A172 (cell line): ENCODE data around the gene CPD. TPM values are rescaled to one million over a fixed set of nuclear protein-coding genes. Genes with fewer than 3 reads are reported as not detected.
"Not testable (repeated sequence)": the region's sequence is repeated elsewhere in the genome, so short reads cannot be mapped to it uniquely, and the experiment has no call there.

Experiments
- DNase-seq: peaks from one replicate; pipeline ENCODE4 v3.0.0-alpha.2; 2015; ENCODE audit warnings: low spot score
- total RNA-seq: library from RNA; depleted of rRNA; stranded (reverse); fragments of >200 nt; shearing (Covaris generic); gene quantifications from 2 replicates; pipeline ENCODE4 v1.2.3, GENCODE V29; 2014

CPD gene
- total RNA-seq, 1 experiment from 2014 or later, result 100 TPM

DNA sequence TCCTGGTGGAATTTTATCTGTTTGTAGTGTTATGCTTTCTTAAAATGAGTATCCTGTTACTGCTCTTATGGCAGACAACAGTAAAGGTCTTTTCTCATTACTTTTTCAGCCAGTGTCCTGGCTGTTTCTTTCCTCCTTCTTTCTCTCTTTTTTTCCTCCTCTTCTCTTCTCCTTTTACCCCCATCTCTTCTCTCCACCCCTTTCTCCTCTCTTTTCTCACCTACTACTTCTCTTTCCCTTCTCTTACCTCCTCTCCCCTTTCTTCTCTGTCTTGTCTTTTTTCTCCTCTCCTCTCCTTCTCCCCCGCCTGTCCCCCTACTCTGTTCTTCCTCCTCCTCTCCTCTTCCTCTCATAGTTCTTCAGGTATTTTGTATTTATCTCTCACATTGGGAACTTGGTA lies 48.9 kb downstream of the CPD start:
- no peak for DNase-seq

GRCh38 chr17:30429155-30429554 lies 50.4 kb downstream of the CPD start:
- no peak for DNase-seq

GRCh38 chr17:30433514-30433913 lies 54.8 kb downstream of the CPD start:
- DNase-seq, result peak; percentile 91

DNA sequence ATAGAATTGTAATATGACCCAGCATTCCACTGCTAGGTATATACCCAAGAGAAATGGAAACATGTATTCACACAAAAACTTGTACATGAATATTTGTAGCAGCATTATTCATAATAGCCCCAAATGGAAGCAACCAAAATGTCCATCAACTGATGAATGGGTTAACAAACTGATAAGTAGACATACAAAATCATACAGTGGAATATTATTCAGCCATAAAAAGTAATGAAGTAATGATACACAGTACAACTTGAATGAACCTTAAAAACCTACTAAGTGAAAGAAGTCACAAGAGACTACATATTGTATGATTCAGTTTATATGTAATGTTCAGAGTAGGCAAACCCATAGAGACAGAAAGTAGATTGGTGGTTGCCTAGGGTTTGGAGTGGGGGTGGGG lies 58.0 kb downstream of the CPD start:
- DNase-seq, result no peak

GRCh38 chr17:30443721-30444120 lies 65.0 kb downstream of the CPD start:
- no peak for DNase-seq

- DNase-seq, result not testable (repeated sequence)
Measured at GRCh38 chr17:30446640-30447039, 67.9 kb downstream of the CPD start.

- DNase-seq, result no peak
Measured at GRCh38 chr17:30449480-30449879, 70.8 kb downstream of the CPD start.

DNA sequence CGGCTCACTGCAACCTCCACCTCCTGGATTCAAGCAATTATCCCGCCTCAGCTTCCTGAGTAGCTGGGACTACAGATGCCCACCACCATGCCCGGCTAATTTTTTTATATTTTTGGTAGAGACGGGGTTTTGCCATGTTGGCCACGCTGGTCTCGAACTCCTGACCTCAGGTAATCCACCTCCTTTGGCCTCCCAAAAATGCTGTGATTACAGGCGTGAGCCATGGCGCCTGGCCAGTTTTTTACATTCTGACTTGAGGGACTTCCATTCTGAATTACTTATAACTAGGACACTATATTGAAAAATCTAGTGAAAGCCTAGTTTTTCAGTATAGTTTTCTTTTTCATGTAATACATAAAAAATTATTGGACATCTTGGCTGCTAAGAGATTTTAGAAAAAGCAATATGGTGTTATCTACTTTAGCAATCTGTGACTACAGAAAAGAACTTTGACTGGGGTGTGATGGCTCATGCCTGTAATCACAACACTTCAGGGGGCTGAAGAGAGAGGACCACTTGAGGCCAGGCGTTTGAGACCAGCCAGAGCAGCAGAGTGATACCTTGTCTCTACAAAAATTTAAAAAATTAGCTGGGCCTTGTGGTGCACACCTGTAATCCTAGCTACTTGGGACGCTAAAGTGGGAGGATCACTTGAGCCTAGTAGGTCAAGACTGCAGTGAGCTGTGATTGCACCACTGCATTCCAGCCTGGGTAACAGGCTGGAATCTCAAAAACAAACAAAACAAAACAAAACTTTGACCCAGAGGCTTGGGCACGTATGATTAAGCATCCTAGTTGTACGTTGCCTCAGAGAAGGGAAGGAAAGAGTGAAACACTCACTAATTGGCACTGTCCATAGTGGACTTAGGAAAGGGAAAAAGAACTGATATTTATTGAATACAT lies 71.6 kb downstream of the CPD start:
- no peak for DNase-seq

DNA sequence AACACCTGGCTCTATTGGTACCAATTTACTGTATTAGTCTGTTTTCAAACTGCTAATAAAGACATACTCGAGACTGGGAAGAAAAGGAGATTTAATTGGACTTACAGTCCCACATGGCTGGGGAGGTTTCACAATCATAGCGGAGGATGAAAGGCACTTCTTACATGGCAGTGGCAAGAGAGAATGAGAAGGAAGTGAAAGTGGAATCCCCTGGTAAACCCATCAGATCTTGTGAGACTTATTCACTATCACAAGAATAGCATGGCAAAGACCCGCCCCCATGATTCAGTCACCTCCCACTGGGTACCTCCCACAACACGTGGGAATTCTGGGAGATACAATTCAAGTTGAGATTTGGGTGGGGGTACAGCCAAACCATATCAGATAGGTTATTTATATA lies 75.9 kb downstream of the CPD start:
- peak; percentile 8 for DNase-seq

DNA sequence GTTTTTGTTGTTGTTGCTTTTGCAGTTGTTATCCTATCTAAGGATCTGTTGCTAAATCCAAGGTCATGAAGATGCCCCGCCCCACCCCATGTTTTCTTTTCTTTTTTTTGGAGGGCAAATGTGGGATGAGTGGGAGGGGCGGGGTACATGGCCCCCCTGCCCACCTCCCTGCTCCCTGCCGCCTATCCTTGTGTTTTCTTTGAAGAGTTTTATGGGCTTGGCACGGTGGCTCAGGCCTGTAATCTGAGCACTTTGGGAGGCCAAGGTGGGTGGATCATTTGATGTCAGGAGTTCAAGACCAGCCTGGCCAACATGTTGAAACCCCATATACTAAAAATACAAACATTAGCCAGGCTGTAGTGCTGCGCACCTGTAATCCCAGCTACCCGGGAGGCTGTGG lies 79.6 kb downstream of the CPD start:
- DNase-seq, result no peak

- not testable (repeated sequence) for DNase-seq
Measured at GRCh38 chr17:30458797-30459413, 80.2 kb downstream of the CPD start.

DNA sequence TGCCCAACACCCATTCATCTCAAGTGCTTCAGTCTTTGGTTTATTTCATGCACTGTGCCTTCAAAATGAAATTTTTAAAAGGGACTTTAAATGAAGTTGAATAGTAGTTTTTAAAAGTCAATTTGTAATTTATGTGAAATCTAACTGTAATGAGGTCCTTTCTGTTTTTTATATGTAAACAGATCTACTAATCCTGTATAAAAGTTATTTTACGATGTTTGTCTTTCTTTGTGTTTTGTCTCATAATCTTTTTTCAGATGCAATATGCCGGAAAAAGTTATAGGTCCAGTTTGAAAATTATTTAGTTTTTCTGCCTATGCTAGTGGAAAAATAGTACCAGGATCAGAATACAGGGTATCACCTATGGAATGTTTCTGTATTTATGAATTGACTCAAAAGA lies 89.7 kb downstream of the CPD start:
- no peak for DNase-seq

DNA sequence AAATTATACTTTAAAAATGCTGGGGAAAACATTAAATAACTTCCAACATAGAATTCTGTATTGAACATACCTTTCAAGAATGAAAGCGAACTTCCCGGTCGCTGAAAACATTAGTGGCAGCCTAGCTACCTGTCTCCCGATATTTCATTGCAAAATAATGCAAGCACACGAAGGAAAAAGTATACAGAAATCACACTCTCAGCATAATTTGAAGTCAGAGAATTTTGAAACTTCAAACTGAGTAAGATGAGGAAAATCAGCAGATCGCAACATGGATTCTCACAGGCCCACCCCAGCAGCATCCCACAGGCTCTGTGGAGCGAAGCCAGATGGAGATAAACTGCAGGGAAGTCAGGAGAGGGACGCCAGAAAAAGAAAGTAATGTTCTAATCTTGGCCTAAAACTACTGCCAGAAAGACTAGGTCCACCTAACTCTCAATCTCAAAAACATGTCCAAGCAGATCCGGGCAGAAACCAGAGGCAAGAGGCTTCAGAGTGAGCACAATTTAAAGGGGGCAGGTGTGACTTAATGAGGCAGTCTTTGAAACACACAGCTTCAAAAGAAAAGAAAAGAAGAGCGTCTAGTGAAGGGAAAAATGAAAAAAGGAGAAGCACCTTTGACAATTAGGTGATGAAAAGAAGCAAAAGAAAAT lies 93.6 kb downstream of the CPD start:
- no peak for DNase-seq

GRCh38 chr17:30475206-30475605 lies 96.5 kb downstream of the CPD start:
- no peak for DNase-seq

GRCh38 chr17:30476726-30477082 lies 98.0 kb downstream of the CPD start:
- DNase-seq, result peak; percentile 33

DNA sequence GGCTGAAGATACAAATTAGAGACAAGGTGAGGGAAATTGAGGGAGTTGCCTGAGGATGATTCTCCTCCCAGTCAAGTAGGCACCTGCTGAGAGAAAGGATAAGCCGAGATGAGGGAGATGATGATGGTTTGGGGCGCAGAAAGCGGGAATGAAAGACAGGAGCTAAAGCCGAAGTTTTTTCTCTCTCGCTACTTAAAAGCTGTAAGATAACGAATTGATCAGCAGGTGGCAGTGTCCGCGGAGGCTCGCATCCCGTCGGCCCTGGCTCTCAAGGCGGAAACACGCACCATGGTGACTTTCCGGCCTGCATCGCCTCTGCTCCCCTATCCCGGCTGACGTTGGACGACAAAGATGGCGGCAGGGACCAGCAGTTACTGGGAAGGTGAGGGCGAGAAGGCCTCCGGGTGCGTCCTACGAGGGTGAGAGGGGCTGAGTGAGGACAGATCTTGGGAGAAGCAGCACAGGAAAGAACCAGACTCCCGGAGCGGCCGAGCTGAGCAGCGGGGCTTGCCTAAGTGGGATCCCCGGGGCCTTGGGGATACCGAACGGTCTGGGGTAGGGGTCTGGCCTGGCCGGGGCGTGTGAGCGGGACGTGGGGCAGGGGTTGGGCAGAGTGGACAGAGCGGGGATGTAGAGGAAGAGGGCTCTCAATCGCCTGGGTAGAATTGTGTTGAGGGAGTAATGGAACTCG lies 98.5 kb downstream of the CPD start, which contains the start of gene GOSR1:
Gene GOSR1 (plus strand): TSS at position 326 of the 691 bp plus-strand sequence. CDS start 26 bp downstream, at position 352.
- peak; percentile 96 for DNase-seq

DNA sequence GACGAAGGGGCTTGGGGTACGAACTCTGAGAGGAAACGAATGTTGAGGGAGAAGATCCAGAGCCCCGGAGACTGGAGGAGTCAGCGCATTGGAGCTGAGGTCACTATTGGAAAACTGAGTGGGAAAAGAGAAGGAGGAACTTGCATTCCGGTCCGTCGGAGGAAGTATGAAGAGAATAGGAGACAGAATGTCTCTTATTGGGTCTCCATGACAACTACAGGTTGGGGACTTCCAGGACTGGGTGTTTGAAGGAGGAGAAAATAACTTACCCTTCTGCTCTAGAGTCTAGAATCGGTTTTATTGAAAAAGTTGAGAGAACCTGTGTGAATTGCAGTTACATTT lies 99.0 kb downstream of the CPD start:
- peak; percentile 32 for DNase-seq

- DNase-seq, result no peak
Measured at GRCh38 chr17:30482555-30482954, 103.8 kb downstream of the CPD start.

- no peak for DNase-seq
Measured at GRCh38 chr17:30483159-30483558, 104.4 kb downstream of the CPD start.

- no peak for DNase-seq
Measured at GRCh38 chr17:30493780-30494179, 115.1 kb downstream of the CPD start.

GRCh38 chr17:30495586-30495985 lies 116.9 kb downstream of the CPD start:
- DNase-seq, result no peak

DNA sequence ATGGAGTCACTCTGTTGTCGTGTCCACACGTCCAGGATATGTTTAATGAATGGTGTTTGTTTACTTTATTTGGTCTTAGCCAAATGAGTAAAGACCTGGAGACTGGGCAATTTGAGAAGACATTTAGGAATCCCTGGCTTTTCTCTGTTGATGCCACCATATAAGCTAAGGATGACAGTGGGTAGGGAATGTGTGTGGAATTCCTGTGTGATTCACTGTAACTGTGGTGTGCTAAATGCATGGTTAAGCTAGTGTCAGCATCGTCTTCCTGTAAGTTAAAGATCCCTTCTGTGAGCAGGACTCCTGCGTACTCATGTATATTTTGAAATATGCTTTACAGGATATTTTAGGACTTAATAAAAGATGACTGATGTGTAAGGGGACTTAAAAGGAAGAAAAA lies 124.8 kb downstream of the CPD start:
- no peak for DNase-seq
